Transverse colon (tissue), 4 donors: ENCODE results near the gene KIF25.
A peak's percentile ranks its signal among the peaks of the same experiment; 100 is the strongest.

ENCODE experiments used
- POLR2A ChIP-seq: fragments of 450-650 bp; IDR thresholded peaks from one replicate; pipeline ENCODE4 v1.6.1; 2016; ENCODE audit warnings: antibody characterized with exemption, mild to moderate bottlenecking, moderate library complexity
- POLR2AphosphoS5 ChIP-seq, 3 donors: sonication (generic); formaldehyde crosslinking; IDR thresholded peaks; one replicate each; pipeline ENCODE4 v1.6.1; 2016; ENCODE audit warnings: antibody characterized with exemption in 3 of 3
- TF ChIP-seq, protein P1 (sequence below), 5 experiments: fragments of 200-600 bp in 3 of 5; fragments of 450-650 bp in 2 of 5; sonication (generic) in 3 of 5; IDR thresholded peaks; 1 replicate in 2 of 5; 2 replicates in 3 of 5; pipeline ENCODE4 v1.5.1; 2016 to 2017; ENCODE audit warnings: antibody characterized with exemption in 5 of 5, inconsistent platforms in 3 of 5, mild to moderate bottlenecking in 2 of 5, moderate library complexity in 1 of 5

DNA sequence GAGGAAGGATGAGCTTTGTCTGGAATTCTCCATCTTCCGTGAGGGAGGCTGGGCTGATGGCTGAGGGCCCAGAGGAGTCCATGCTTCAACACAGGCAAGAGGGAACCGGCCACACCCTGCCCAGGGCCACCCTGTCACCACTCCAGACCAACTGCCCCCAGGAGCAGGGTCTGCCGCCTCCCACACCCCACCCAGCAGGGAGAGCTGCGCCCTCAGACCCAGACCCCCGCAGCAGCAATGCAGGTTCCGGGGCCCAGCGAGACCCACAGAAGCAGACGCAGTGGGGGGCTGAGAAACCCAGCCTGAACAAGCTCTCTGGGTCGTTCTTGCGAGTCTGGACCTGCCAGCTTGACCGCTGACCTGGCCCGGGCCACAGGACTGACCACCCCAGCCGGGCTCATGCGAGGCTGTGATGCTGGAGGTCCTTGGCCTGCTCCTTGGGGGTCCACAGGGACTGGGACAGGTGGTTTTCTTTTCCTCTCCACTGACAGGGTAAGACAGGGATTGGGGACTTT is 56.5 kb downstream of the KIF25 start:
- TF ChIP-seq, protein P1, sequence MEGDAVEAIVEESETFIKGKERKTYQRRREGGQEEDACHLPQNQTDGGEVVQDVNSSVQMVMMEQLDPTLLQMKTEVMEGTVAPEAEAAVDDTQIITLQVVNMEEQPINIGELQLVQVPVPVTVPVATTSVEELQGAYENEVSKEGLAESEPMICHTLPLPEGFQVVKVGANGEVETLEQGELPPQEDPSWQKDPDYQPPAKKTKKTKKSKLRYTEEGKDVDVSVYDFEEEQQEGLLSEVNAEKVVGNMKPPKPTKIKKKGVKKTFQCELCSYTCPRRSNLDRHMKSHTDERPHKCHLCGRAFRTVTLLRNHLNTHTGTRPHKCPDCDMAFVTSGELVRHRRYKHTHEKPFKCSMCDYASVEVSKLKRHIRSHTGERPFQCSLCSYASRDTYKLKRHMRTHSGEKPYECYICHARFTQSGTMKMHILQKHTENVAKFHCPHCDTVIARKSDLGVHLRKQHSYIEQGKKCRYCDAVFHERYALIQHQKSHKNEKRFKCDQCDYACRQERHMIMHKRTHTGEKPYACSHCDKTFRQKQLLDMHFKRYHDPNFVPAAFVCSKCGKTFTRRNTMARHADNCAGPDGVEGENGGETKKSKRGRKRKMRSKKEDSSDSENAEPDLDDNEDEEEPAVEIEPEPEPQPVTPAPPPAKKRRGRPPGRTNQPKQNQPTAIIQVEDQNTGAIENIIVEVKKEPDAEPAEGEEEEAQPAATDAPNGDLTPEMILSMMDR (IDR thresholded peaks at IDR 0.05): no peak
- TF ChIP-seq POLR2A (peak; percentile 6), POLR2AphosphoS5 (IDR thresholded peaks at IDR 0.05) (no peak)
